Nephron progenitor cell (in vitro differentiated cells): ENCODE measurements around the gene SPON1.

ENCODE experiments used
- DNase-seq: peaks from one replicate; pipeline ENCODE4 v3.0.0; 2021
- H3K27ac Mint-ChIP-seq: 2 replicates; pipeline ENCODE4 v1.8.0; 2021; ENCODE audit warnings: mild to moderate bottlenecking, moderate library complexity, mixed read lengths
- H3K27me3 Mint-ChIP-seq: 2 replicates; pipeline ENCODE4 v1.8.0; 2021; ENCODE audit warnings: mild to moderate bottlenecking, low read depth, mixed read lengths; ENCODE audit not compliant: poor library complexity
- H3K36me3 Mint-ChIP-seq: 2 replicates; pipeline ENCODE4 v1.8.0; 2021; ENCODE audit warnings: low read depth, mixed read lengths
- H3K4me1 Mint-ChIP-seq: 2 replicates; pipeline ENCODE4 v1.8.0; 2021; ENCODE audit warnings: mixed read lengths
- H3K4me3 Mint-ChIP-seq: 2 replicates; pipeline ENCODE4 v1.8.0; 2021; ENCODE audit warnings: mild to moderate bottlenecking, moderate library complexity, mixed read lengths
- H3K9me3 Mint-ChIP-seq: 2 replicates; pipeline ENCODE4 v1.8.0; 2021; ENCODE audit warnings: mild to moderate bottlenecking, moderate library complexity, mixed read lengths
- CTCF ChIP-seq: fragments of 200-600 bp; sonication (generic); IDR thresholded peaks from 2 replicates; pipeline ENCODE4 v1.5.0; 2021; ENCODE audit warnings: antibody characterized with exemption

Gene SPON1

GRCh38 chr11:14015711-14016110 is 53.2 kb downstream of the SPON1 start:
- Mint-ChIP-seq H3K36me3 (peaks cover 5% of the 10 kb centered on the region), H3K9me3 (no peaks in the 10 kb centered on the region), H3K4me1 (peaks cover 9% of the 10 kb centered on the region), H3K27me3 (no peaks in the 10 kb centered on the region), H3K27ac (peak overlapping the region; percentile 41), H3K4me3 (no peak overlapping the region)
- no peak for TF ChIP-seq CTCF
- no peak for DNase-seq

GRCh38 chr11:14018441-14018840 is 55.9 kb downstream of the SPON1 start:
- H3K4me3 Mint-ChIP-seq, result no peak overlapping the region
- TF ChIP-seq CTCF, result no peak
- H3K36me3 Mint-ChIP-seq, result peaks cover 6% of the 10 kb centered on the region
- H3K9me3 Mint-ChIP-seq, result peaks cover 7% of the 10 kb centered on the region
- H3K27me3 Mint-ChIP-seq, result no peaks in the 10 kb centered on the region
- no peak for DNase-seq
- H3K27ac Mint-ChIP-seq, result no peak overlapping the region
- H3K4me1 Mint-ChIP-seq, result peaks cover 17% of the 10 kb centered on the region

- Mint-ChIP-seq H3K9me3 (peaks cover 7% of the 10 kb centered on the region), H3K27ac (no peak overlapping the region), H3K4me1 (peaks cover 18% of the 10 kb centered on the region), H3K36me3 (peaks cover 8% of the 10 kb centered on the region), H3K27me3 (no peaks in the 10 kb centered on the region), H3K4me3 (no peak overlapping the region)
- DNase-seq, result no peak
- TF ChIP-seq CTCF, result no peak
Measured at GRCh38 chr11:14021738-14022137, 59.2 kb downstream of the SPON1 start.

- DNase-seq, result no peak
- Mint-ChIP-seq H3K4me1 (peaks cover 24% of the 10 kb centered on the region), H3K27me3 (no peaks in the 10 kb centered on the region), H3K4me3 (no peak overlapping the region), H3K36me3 (peaks cover 8% of the 10 kb centered on the region), H3K27ac (no peak overlapping the region), H3K9me3 (peaks cover 7% of the 10 kb centered on the region)
- no peak for TF ChIP-seq CTCF
Measured at GRCh38 chr11:14022251-14022650, 59.7 kb downstream of the SPON1 start.

- no peak for TF ChIP-seq CTCF
- H3K27ac Mint-ChIP-seq, result no peak overlapping the region
- no peak overlapping the region for H3K4me3 Mint-ChIP-seq
- DNase-seq, result no peak
- peaks cover 7% of the 10 kb centered on the region for H3K9me3 Mint-ChIP-seq
- H3K4me1 Mint-ChIP-seq, result peaks cover 27% of the 10 kb centered on the region
- H3K27me3 Mint-ChIP-seq, result no peaks in the 10 kb centered on the region
- H3K36me3 Mint-ChIP-seq, result peaks cover 8% of the 10 kb centered on the region
Measured at GRCh38 chr11:14022821-14023220, 60.3 kb downstream of the SPON1 start.

GRCh38 chr11:14026961-14027360 is 64.4 kb downstream of the SPON1 start:
- Mint-ChIP-seq H3K4me3 (no peak overlapping the region), H3K9me3 (peaks cover 7% of the 10 kb centered on the region), H3K36me3 (peaks cover 8% of the 10 kb centered on the region), H3K27ac (no peak overlapping the region), H3K4me1 (peaks cover 48% of the 10 kb centered on the region), H3K27me3 (no peaks in the 10 kb centered on the region)
- no peak for TF ChIP-seq CTCF
- no peak for DNase-seq
